PFSK-1 (cell line): ENCODE measurements around the gene ULBP1.

ENCODE experiments used
- FOXP2 ChIP-seq: optimal IDR thresholded peaks from 2 replicates; pipeline ENCODE3; 2011; ENCODE audit warnings: borderline replicate concordance, control low read depth, inconsistent platforms; ENCODE audit not compliant: insufficient read depth; ENCODE audit errors: extremely low read length, extremely low read depth
- POLR2AphosphoS5 ChIP-seq: IDR thresholded peaks from 2 replicates; pipeline ENCODE4 v1.6.1; 2012; ENCODE audit warnings: low read depth, mild to moderate bottlenecking, control low read depth, low read length, moderate library complexity
- REST ChIP-seq, 2 experiments: IDR thresholded peaks; 2 replicates each; pipeline versions ENCODE4 v1.6.1 to v1.8.0; 2011 to 2012; ENCODE audit warnings: low read depth in 2 of 2, low read length in 2 of 2, control low read depth in 1 of 2, inconsistent platforms in 1 of 2, mild to moderate bottlenecking in 1 of 2, moderate library complexity in 1 of 2; ENCODE audit not compliant: insufficient read depth in 1 of 2
- SIN3A ChIP-seq: IDR thresholded peaks from 2 replicates; pipeline ENCODE4 v1.6.1; 2012; ENCODE audit warnings: mild to moderate bottlenecking, low read length, moderate library complexity, borderline replicate concordance; ENCODE audit not compliant: insufficient read depth
- TAF1 ChIP-seq: IDR thresholded peaks from 2 replicates; pipeline ENCODE4 v1.6.1; 2012; ENCODE audit warnings: low read length, control low read depth, borderline replicate concordance; ENCODE audit not compliant: insufficient read depth

ULBP1 gene

GRCh38 chr6:149988550-149989346 lies 25.0 kb downstream of the ULBP1 start:
- TF ChIP-seq TAF1 (no peak), REST (IDR thresholded peaks at IDR 0.05; ENCODE audit: insufficient read depth in 1 of 2, low read depth in 2 of 2, low read length in 2 of 2) (no peak), FOXP2 (no peak), SIN3A (no peak)

GRCh38 chr6:149990212-149990660 lies 26.5 kb downstream of the ULBP1 start:
- TF ChIP-seq TAF1: no peak
- no peak for TF ChIP-seq SIN3A
- TF ChIP-seq POLR2AphosphoS5: no peak

- no peak for TF ChIP-seq TAF1
- no peak for TF ChIP-seq REST (IDR thresholded peaks at IDR 0.05; ENCODE audit: insufficient read depth in 1 of 2, low read depth in 2 of 2, low read length in 2 of 2)
- no peak for TF ChIP-seq FOXP2
- no peak for TF ChIP-seq SIN3A
- TF ChIP-seq POLR2AphosphoS5: no peak
Observed at GRCh38 chr6:149990661-149991471, 27.1 kb downstream of the ULBP1 start.

- TF ChIP-seq SIN3A: no peak
- no peak for TF ChIP-seq TAF1
- TF ChIP-seq FOXP2: no peak
- no peak for TF ChIP-seq REST (IDR thresholded peaks at IDR 0.05; ENCODE audit: insufficient read depth in 1 of 2, low read depth in 2 of 2, low read length in 2 of 2)
- TF ChIP-seq POLR2AphosphoS5: no peak
Observed at GRCh38 chr6:149991838-149992237, 28.1 kb downstream of the ULBP1 start.

- TF ChIP-seq POLR2AphosphoS5 (no peak), REST (IDR thresholded peaks at IDR 0.05; ENCODE audit: insufficient read depth in 1 of 2, low read depth in 2 of 2, low read length in 2 of 2) (no peak), SIN3A (no peak), TAF1 (no peak), FOXP2 (no peak)
Observed at GRCh38 chr6:149995235-149995750, 31.6 kb downstream of the ULBP1 start.
